K562 (cell line): Measurements from ENCODE around the gene DHDH.

ENCODE experiments used
- POLR2A ChIP-seq: fragments of 450-650 bp; conservative IDR thresholded peaks from 2 replicates; pipeline ENCODE4 v1.6.1; 2016
- ZNF41 ChIP-seq: fragments of 250-450 bp; sonication (Bioruptor Pico); conservative IDR thresholded peaks from 2 replicates; pipeline ENCODE4 v1.4.0; 2020; ENCODE audit warnings: mild to moderate bottlenecking
- TF ChIP-seq, protein P1 (sequence below): fragments of 250-450 bp; sonication (Bioruptor Pico); IDR thresholded peaks from 2 replicates; pipeline ENCODE4 v1.4.0; 2020; ENCODE audit warnings: mild to moderate bottlenecking
- TF ChIP-seq, protein P2 (sequence below): sonication (generic); formaldehyde crosslinking; IDR thresholded peaks from 2 replicates; pipeline ENCODE4 v1.4.0; 2020; ENCODE audit warnings: mild to moderate bottlenecking, missing genetic modification reagents

DNA sequence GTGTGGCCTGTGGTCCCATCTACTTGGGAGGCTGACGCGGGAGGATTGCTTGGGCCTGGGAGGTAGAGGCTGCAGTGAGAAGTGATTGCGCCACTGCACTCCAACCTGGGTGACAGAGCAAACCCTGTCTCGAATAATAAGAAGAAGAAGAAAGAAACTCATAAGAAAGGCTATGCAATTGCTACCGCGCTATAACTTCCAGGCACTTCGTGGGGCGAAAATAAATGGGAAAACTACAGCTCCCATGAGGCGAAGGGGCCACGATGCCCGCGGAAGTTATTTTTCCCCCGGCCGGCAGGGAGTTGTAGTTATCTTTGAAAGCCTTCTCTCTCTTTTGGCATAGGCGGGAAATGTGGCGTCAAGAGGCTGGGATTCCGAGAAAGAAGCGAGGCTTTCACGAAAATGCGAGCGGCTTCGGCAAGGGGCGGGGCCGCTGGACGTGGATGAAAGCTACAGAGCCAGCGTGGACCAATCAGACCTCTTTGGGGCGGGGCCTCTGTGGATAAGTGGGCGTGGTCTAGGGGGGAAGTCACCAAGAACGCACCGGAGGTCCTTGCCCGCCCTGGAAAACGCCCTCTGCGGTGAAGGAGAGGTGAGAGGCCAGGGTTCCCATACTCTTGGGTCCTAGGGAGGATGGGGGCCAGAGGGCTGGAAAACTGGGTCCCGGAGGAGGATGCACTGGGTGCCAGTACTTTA lies 33.6 kb upstream of the DHDH start, which contains the start of gene NUCB1:
- peak; percentile 75 for TF ChIP-seq POLR2A
- TF ChIP-seq, protein P1, sequence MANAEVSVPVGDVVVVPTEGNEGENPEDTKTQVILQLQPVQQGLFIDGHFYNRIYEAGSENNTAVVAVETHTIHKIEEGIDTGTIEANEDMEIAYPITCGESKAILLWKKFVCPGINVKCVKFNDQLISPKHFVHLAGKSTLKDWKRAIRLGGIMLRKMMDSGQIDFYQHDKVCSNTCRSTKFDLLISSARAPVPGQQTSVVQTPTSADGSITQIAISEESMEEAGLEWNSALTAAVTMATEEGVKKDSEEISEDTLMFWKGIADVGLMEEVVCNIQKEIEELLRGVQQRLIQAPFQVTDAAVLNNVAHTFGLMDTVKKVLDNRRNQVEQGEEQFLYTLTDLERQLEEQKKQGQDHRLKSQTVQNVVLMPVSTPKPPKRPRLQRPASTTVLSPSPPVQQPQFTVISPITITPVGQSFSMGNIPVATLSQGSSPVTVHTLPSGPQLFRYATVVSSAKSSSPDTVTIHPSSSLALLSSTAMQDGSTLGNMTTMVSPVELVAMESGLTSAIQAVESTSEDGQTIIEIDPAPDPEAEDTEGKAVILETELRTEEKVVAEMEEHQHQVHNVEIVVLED (CRISPR knock-in tag), result peak; percentile 45; the same call in 1 of the 2 replicates
- TF ChIP-seq, protein P2, sequence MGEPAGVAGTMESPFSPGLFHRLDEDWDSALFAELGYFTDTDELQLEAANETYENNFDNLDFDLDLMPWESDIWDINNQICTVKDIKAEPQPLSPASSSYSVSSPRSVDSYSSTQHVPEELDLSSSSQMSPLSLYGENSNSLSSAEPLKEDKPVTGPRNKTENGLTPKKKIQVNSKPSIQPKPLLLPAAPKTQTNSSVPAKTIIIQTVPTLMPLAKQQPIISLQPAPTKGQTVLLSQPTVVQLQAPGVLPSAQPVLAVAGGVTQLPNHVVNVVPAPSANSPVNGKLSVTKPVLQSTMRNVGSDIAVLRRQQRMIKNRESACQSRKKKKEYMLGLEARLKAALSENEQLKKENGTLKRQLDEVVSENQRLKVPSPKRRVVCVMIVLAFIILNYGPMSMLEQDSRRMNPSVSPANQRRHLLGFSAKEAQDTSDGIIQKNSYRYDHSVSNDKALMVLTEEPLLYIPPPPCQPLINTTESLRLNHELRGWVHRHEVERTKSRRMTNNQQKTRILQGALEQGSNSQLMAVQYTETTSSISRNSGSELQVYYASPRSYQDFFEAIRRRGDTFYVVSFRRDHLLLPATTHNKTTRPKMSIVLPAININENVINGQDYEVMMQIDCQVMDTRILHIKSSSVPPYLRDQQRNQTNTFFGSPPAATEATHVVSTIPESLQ (CRISPR knock-in tag), result no peak
- no peak for TF ChIP-seq ZNF41 (CRISPR knock-in tag)
